NCI-H187 treated with DMSO at 0.1 percent for 48 hours (cell line): Measurements from ENCODE around the gene GIT1.

Source experiments
- DNase-seq: peaks from one replicate; lab custom pipeline; 2025; lab: John Stamatoyannopoulos, UW

The GIT1 gene

GRCh38 chr17:29616300-29617048 is 27.0 kb upstream of the GIT1 start:
- no peak for DNase-seq

- no peak for DNase-seq
These were observed 26.2 kb upstream of the GIT1 start for GRCh38 chr17:29615492-29616299.

- DNase-seq, result no peak
These were observed 25.6 kb upstream of the GIT1 start for GRCh38 chr17:29615048-29615385.

- no peak for DNase-seq
These were observed 25.1 kb upstream of the GIT1 start for GRCh38 chr17:29614349-29615047.

GRCh38 chr17:29613856-29614255 is 24.4 kb upstream of the GIT1 start:
- no peak for DNase-seq

GRCh38 chr17:29613352-29613837 is 23.9 kb upstream of the GIT1 start:
- DNase-seq, result no peak

GRCh38 chr17:29612404-29613280 is 23.2 kb upstream of the GIT1 start:
- DNase-seq, result no peak

- no peak for DNase-seq
These were observed 22.6 kb upstream of the GIT1 start for GRCh38 chr17:29612094-29612403.

GRCh38 chr17:29611351-29612093 is 22.1 kb upstream of the GIT1 start:
- no peak for DNase-seq

GRCh38 chr17:29610395-29610794 is 20.9 kb upstream of the GIT1 start:
- no peak for DNase-seq

GRCh38 chr17:29608986-29609385 is 19.5 kb upstream of the GIT1 start:
- no peak for DNase-seq

- DNase-seq, result no peak
These were observed 18.2 kb upstream of the GIT1 start for GRCh38 chr17:29607557-29608195.

- no peak for DNase-seq
These were observed 13.7 kb upstream of the GIT1 start for GRCh38 chr17:29603109-29603674.

- no peak for DNase-seq
These were observed 8.1 kb upstream of the GIT1 start for GRCh38 chr17:29597361-29598172.

- DNase-seq, result no peak
These were observed 7.4 kb upstream of the GIT1 start for GRCh38 chr17:29596811-29597210.

- DNase-seq, result no peak
These were observed 6.7 kb upstream of the GIT1 start for GRCh38 chr17:29595943-29596774.

GRCh38 chr17:29595107-29595942 is 5.9 kb upstream of the GIT1 start:
- DNase-seq, result no peak
